ENCODE measurements around the gene ARHGAP28.
A peak's percentile ranks its signal among the peaks of the same experiment; 100 is the strongest.

Gene ARHGAP28

DNA sequence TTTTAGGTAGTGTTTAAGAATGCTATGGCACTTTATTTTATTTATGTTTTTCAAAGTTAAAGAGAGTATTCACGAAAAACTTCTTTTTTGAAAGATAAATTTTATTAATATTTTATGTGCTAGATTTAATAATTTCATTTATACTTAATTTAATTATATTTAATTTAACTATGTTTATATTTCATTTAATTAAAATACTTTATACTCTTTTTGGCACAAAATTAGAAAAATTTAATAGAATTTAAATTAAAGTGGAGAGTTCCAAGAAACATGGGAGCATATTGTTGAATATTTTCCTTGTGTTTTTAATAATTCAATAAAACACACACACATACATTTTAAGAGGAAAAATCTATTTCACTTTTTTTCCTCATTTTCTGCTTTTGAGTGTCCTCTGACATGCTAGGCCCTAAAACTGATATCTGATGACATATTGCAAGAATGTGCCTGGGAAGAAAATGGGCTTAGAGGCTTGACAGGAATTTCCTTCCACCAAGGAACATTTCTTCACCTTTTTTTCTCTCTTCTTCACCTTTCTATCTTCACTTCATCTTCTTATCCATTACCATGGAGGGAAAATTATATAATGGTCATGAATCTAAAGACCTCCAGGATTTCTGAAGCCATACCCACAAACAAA, 15.4 kb downstream of the ARHGAP28 start:
- WGBS (ENCODE audit: extremely low coverage, insufficient coverage, insufficient read length): no CpG with 5 or more reads among the region's 1 CpG
- Histone ChIP-seq H4K12ac (ENCODE audit: low read depth, low read length) (no peak overlapping the region), H3K4ac (ENCODE audit: low read depth, low read length) (no peak overlapping the region), H2BK120ac (ENCODE audit: insufficient read depth, low read length, poor library complexity) (no peak overlapping the region), H3K27ac (ENCODE audit: low read depth, low read length) (no peak overlapping the region), H3K4me1 (ENCODE audit: control insufficient read depth in 1 of 2, insufficient read depth in 2 of 2, low read length in 2 of 2) (peaks cover 6 to 16% of the 10 kb centered on the region in 2 experiments), H3K4me2 (ENCODE audit: low read length) (no peak overlapping the region), H2AFZ (ENCODE audit: insufficient read depth, low read length, poor library complexity) (no peak overlapping the region), H3K23ac (ENCODE audit: low read length) (no peak overlapping the region), H3K36me3 (ENCODE audit: control insufficient read depth in 1 of 2, insufficient read depth in 2 of 2, low read length in 2 of 2) (no peaks in the 10 kb centered on the region), H2BK12ac (ENCODE audit: low read length) (no peak overlapping the region), H3K79me2 (ENCODE audit: control insufficient read depth, insufficient read depth, low read length, poor library complexity) (peaks cover 2% of the 10 kb centered on the region), H3K4me3 (ENCODE audit: low read depth, low read length) (no peak overlapping the region), H2BK5ac (ENCODE audit: low read depth, low read length, poor library complexity) (no peak overlapping the region), H2AK5ac (ENCODE audit: low read length) (no peak overlapping the region), H4K91ac (ENCODE audit: low read depth, low read length) (no peak overlapping the region), H4K8ac (ENCODE audit: low read depth, low read length) (no peak overlapping the region), H3K18ac (ENCODE audit: low read length) (no peak overlapping the region), H3K79me1 (ENCODE audit: low read length) (peaks cover 4% of the 10 kb centered on the region), H3K9me3 (ENCODE audit: insufficient read depth, low read depth, low read length) (no peaks in the 10 kb centered on the region), H3K14ac (ENCODE audit: low read length) (no peak overlapping the region), H3K27me3 (ENCODE audit: insufficient read depth, low read length) (no peaks in the 10 kb centered on the region), H3K9ac (ENCODE audit: low read length) (no peak overlapping the region)
- peak in 1 of 2 donors; percentile 21 for DNase-seq

DNA sequence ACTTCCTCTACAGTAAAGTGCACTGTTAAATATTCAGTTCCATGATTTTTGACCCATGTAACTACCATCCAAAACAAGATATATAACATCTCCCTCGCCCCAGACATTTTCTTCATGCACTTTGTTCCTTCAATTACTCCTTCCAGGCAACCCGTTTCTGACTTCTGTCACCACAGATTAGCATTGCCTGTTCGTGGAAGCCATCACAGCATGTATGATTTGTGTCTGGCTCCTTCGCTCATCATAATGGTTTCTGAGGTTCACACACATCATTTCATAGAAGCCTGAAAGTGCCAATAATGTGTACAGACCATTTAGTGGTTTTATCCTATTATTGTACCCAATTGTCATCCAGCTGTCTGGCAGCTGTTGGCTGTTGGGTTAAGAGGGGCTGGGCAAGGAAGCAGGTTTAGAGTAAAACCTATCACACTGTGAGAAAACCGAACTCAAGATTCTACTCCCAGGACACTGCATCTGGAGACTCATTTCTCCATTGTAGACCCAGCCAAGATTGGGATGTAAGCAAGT, 16.1 kb downstream of the ARHGAP28 start:
- H2BK12ac ChIP-seq (ENCODE audit: low read length): peak overlapping the region; percentile 55
- H4K12ac ChIP-seq (ENCODE audit: low read depth, low read length): no peak overlapping the region
- peak overlapping the region; percentile 9 for H3K4ac ChIP-seq (ENCODE audit: low read depth, low read length)
- H4K8ac ChIP-seq (ENCODE audit: low read depth, low read length): no peak overlapping the region
- H3K79me1 ChIP-seq (ENCODE audit: low read length): peaks cover 6% of the 10 kb centered on the region
- peaks cover 6 to 16% of the 10 kb centered on the region in 2 experiments for H3K4me1 ChIP-seq (ENCODE audit: control insufficient read depth in 1 of 2, insufficient read depth in 2 of 2, low read length in 2 of 2)
- H3K79me2 ChIP-seq (ENCODE audit: control insufficient read depth, insufficient read depth, low read length, poor library complexity): peaks cover 2% of the 10 kb centered on the region
- H3K4me3 ChIP-seq (ENCODE audit: low read depth, low read length): no peak overlapping the region
- H3K14ac ChIP-seq (ENCODE audit: low read length): peak overlapping the region; percentile 49
- H2BK120ac ChIP-seq (ENCODE audit: insufficient read depth, low read length, poor library complexity): peak overlapping the region; percentile 10
- no peak overlapping the region for H2AFZ ChIP-seq (ENCODE audit: insufficient read depth, low read length, poor library complexity)
- no peaks in the 10 kb centered on the region for H3K27me3 ChIP-seq (ENCODE audit: insufficient read depth, low read length)
- no peak overlapping the region for H3K23ac ChIP-seq (ENCODE audit: low read length)
- H3K9ac ChIP-seq (ENCODE audit: low read length): no peak overlapping the region
- peak overlapping the region; percentile 14 for H2BK5ac ChIP-seq (ENCODE audit: low read depth, low read length, poor library complexity)
- peak overlapping the region; percentile 28 for H4K91ac ChIP-seq (ENCODE audit: low read depth, low read length)
- H3K4me2 ChIP-seq (ENCODE audit: low read length): no peak overlapping the region
- H3K18ac ChIP-seq (ENCODE audit: low read length): no peak overlapping the region
- no peak overlapping the region for H2AK5ac ChIP-seq (ENCODE audit: low read length)
- DNase-seq: no peak
- WGBS (ENCODE audit: extremely low coverage, insufficient coverage, insufficient read length): no CpG with 5 or more reads among the region's 5 CpGs
- peaks cover 1% of the 10 kb centered on the region for H3K9me3 ChIP-seq (ENCODE audit: insufficient read depth, low read depth, low read length)
- H3K36me3 ChIP-seq (ENCODE audit: control insufficient read depth in 1 of 2, insufficient read depth in 2 of 2, low read length in 2 of 2): peaks cover 0 to 2% of the 10 kb centered on the region in 2 experiments
- no peak overlapping the region for H3K27ac ChIP-seq (ENCODE audit: low read depth, low read length)

DNA sequence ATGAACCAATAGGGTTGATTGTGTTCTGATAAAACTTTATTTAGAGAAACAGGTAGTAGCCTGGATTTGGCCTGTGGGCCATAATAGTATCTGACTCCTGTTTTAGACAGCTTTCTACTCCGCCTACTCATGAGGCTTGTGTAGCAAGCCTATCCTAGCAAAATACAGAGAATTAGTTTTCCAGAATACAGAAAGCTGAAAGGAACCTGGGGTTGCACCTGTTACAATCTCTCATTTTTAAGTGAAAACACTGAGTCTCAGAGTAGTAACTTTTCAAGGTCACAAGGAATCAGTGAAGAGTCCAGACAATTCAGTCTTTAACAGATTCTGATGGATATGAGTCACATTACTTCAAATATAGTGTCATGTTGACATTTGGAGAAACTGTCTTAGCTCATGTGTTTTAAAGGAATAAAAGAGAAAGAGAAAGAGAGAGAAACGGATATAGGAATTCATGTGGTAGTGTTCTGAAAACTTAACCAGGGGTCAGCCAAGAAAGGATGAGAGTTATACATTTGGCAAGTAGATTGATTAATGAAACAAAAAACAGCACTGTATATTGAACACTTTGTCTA, 17.0 kb downstream of the ARHGAP28 start:
- no peak overlapping the region for H2AK5ac ChIP-seq (ENCODE audit: low read length)
- H3K79me1 ChIP-seq (ENCODE audit: low read length): peaks cover 6% of the 10 kb centered on the region
- H3K9ac ChIP-seq (ENCODE audit: low read length): no peak overlapping the region
- no peak overlapping the region for H4K8ac ChIP-seq (ENCODE audit: low read depth, low read length)
- no peak overlapping the region for H3K14ac ChIP-seq (ENCODE audit: low read length)
- no peak overlapping the region for H3K4me3 ChIP-seq (ENCODE audit: low read depth, low read length)
- H3K4me2 ChIP-seq (ENCODE audit: low read length): no peak overlapping the region
- WGBS (ENCODE audit: extremely low coverage, insufficient coverage, insufficient read length): no CpG with 5 or more reads among the region's 2 CpGs
- DNase-seq: no peak
- H3K27ac ChIP-seq (ENCODE audit: low read depth, low read length): no peak overlapping the region
- peaks cover 5 to 13% of the 10 kb centered on the region in 2 experiments for H3K4me1 ChIP-seq (ENCODE audit: control insufficient read depth in 1 of 2, insufficient read depth in 2 of 2, low read length in 2 of 2)
- no peak overlapping the region for H4K12ac ChIP-seq (ENCODE audit: low read depth, low read length)
- no peak overlapping the region for H2BK120ac ChIP-seq (ENCODE audit: insufficient read depth, low read length, poor library complexity)
- no peak overlapping the region for H3K23ac ChIP-seq (ENCODE audit: low read length)
- H4K91ac ChIP-seq (ENCODE audit: low read depth, low read length): no peak overlapping the region
- no peak overlapping the region for H2BK12ac ChIP-seq (ENCODE audit: low read length)
- H3K18ac ChIP-seq (ENCODE audit: low read length): no peak overlapping the region
- peaks cover 1% of the 10 kb centered on the region for H3K9me3 ChIP-seq (ENCODE audit: insufficient read depth, low read depth, low read length)
- H3K79me2 ChIP-seq (ENCODE audit: control insufficient read depth, insufficient read depth, low read length, poor library complexity): peaks cover 2% of the 10 kb centered on the region
- peaks cover 0 to 2% of the 10 kb centered on the region in 2 experiments for H3K36me3 ChIP-seq (ENCODE audit: control insufficient read depth in 1 of 2, insufficient read depth in 2 of 2, low read length in 2 of 2)
- no peak overlapping the region for H2BK5ac ChIP-seq (ENCODE audit: low read depth, low read length, poor library complexity)
- H3K27me3 ChIP-seq (ENCODE audit: insufficient read depth, low read length): no peaks in the 10 kb centered on the region
- no peak overlapping the region for H2AFZ ChIP-seq (ENCODE audit: insufficient read depth, low read length, poor library complexity)
- no peak overlapping the region for H3K4ac ChIP-seq (ENCODE audit: low read depth, low read length)

DNA sequence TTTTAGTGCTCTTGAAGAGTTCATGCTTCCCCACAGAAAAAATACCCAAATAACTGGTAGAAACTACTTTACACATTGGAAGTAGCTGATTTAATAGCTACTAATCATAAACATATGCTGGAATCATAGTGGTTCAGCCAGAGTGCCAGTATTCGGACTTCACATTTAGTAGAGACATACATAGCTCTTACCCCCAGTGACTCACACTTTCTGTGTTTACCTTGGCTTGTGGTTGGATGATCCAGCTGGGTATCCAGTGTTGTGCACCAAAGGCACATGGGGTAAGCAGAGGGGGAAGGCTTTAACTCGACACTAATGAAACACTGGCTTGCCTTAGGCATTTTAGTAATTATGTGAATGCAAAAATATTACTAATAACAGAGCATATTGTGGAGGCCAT, 18.1 kb downstream of the ARHGAP28 start:
- H4K8ac ChIP-seq (ENCODE audit: low read depth, low read length): no peak overlapping the region
- no peak overlapping the region for H3K4me3 ChIP-seq (ENCODE audit: low read depth, low read length)
- peaks cover 2% of the 10 kb centered on the region for H3K79me2 ChIP-seq (ENCODE audit: control insufficient read depth, insufficient read depth, low read length, poor library complexity)
- H3K9ac ChIP-seq (ENCODE audit: low read length): no peak overlapping the region
- H3K4me1 ChIP-seq (ENCODE audit: control insufficient read depth in 1 of 2, insufficient read depth in 2 of 2, low read length in 2 of 2): peaks cover 7 to 14% of the 10 kb centered on the region in 2 experiments
- H2BK12ac ChIP-seq (ENCODE audit: low read length): no peak overlapping the region
- H2AK5ac ChIP-seq (ENCODE audit: low read length): no peak overlapping the region
- peaks cover 5% of the 10 kb centered on the region for H3K79me1 ChIP-seq (ENCODE audit: low read length)
- no peak overlapping the region for H4K91ac ChIP-seq (ENCODE audit: low read depth, low read length)
- H3K36me3 ChIP-seq (ENCODE audit: control insufficient read depth in 1 of 2, insufficient read depth in 2 of 2, low read length in 2 of 2): peaks cover 0 to 2% of the 10 kb centered on the region in 2 experiments
- no peaks in the 10 kb centered on the region for H3K27me3 ChIP-seq (ENCODE audit: insufficient read depth, low read length)
- no peak overlapping the region for H3K14ac ChIP-seq (ENCODE audit: low read length)
- peaks cover 1% of the 10 kb centered on the region for H3K9me3 ChIP-seq (ENCODE audit: insufficient read depth, low read depth, low read length)
- H3K4ac ChIP-seq (ENCODE audit: low read depth, low read length): no peak overlapping the region
- no peak overlapping the region for H4K12ac ChIP-seq (ENCODE audit: low read depth, low read length)
- H2BK5ac ChIP-seq (ENCODE audit: low read depth, low read length, poor library complexity): no peak overlapping the region
- H3K27ac ChIP-seq (ENCODE audit: low read depth, low read length): no peak overlapping the region
- H2BK120ac ChIP-seq (ENCODE audit: insufficient read depth, low read length, poor library complexity): no peak overlapping the region
- no peak overlapping the region for H3K4me2 ChIP-seq (ENCODE audit: low read length)
- no peak overlapping the region for H3K23ac ChIP-seq (ENCODE audit: low read length)
- WGBS (ENCODE audit: extremely low coverage, insufficient coverage, insufficient read length): no CpG with 5 or more reads among the region's 2 CpGs
- H2AFZ ChIP-seq (ENCODE audit: insufficient read depth, low read length, poor library complexity): no peak overlapping the region
- H3K18ac ChIP-seq (ENCODE audit: low read length): no peak overlapping the region
- no peak for DNase-seq

All from trophoblast cell (in vitro differentiated cells and primary cell).